ENCODE measurements around the gene SUSD2. TPM values are rescaled to one million over a fixed set of nuclear protein-coding genes. Genes with fewer than 3 reads are reported as not detected.
A peak's percentile ranks its signal among the peaks of the same experiment; 100 is the strongest.

The SUSD2 gene
- total and polyA plus RNA-seq, 5 donors: 6.2 to 7.4 (median 7.2) TPM

DNA sequence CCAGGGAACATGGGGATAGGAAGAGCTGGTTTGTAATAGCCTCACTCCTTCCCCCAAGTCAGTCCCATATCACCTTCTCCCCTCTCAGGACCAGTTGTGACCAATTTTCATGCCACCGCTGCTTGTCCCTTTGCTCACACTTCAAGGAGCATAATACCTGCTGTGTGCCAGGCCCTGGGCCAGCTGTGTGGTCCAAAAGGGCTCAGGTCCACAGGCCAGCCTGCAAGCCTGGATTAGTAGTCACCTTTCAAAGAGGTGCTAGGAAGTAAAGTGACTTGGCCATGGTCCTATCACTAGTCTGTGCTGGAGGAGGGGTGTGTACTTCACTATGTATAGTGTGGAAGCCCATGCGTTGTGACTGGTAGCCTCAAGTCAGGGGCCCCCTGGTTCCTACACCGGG, 38.5 kb upstream of the SUSD2 start:
- ATAC-seq (no peak), DNase-seq (peak in 1 of 3 donors; percentile 28)
- no peak overlapping the region for H3K27ac ChIP-seq (ENCODE audit: low read length)
- H3K4me3 ChIP-seq (ENCODE audit: low read length): no peak overlapping the region
- no peaks in the 10 kb centered on the region for H3K27me3 ChIP-seq (ENCODE audit: control insufficient read depth, insufficient read depth)
- no peaks in the 10 kb centered on the region for H3K9me3 ChIP-seq (ENCODE audit: control insufficient read depth, low read length)
- intact Hi-C loops (cut with DNase I): no loop called here
- H3K4me1 ChIP-seq (ENCODE audit: control insufficient read depth, insufficient read depth, low read length): peaks cover 33% of the 10 kb centered on the region
- 83% methylated on average over 3 of the region's 3 CpGs for WGBS

DNA sequence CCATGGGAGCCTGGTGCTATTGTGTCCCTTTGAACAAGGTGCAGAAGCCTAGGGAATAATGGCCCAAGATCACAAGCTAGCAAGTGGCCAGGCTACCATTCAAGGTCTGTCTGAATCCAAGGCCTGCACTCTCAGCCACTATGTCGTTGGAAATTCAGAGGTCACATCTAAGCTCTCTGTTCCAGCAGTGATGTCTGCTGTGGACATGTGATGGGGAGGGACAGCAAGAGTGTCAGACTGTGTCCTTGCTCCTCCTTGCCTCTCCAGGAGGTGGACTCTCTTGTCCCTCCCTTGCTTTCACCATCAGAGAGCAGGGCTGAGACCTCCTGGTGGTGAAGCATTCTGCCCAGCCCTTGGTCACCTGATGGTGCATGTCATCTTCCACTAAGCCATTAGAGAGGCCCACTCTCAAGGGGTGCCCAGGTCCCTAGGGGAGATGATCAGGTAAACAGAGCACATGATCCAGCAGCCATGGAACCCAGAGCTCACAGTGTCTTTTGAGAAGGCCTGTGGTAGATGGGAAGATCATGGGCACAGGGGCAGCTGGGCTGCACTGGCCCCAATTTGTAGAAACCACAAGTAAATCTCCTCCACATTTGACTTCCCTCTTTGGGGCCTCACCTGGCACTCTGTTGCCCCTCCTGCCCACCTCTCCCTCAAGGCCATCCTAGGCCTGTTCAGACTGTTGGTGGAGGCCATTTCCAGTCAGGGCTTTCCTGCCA, 37.1 kb upstream of the SUSD2 start:
- peak overlapping the region; percentile 76 for H3K27ac ChIP-seq (ENCODE audit: low read length)
- DNase-seq: peak in 1 of 3 donors; percentile 52
- H3K4me1 ChIP-seq (ENCODE audit: control insufficient read depth, insufficient read depth, low read length): peaks cover 43% of the 10 kb centered on the region
- WGBS: 33% methylated on average over 1 of the region's 1 CpG
- intact Hi-C loops (cut with DNase I): no loop called here
- no peaks in the 10 kb centered on the region for H3K9me3 ChIP-seq (ENCODE audit: control insufficient read depth, low read length)
- H3K27me3 ChIP-seq (ENCODE audit: control insufficient read depth, insufficient read depth): no peaks in the 10 kb centered on the region
- no peak for ATAC-seq
- H3K4me3 ChIP-seq (ENCODE audit: low read length): no peak overlapping the region

- 55% methylated on average over 2 of the region's 2 CpGs for WGBS
- Histone ChIP-seq H3K4me3 (ENCODE audit: low read length) (no peak overlapping the region), H3K27ac (ENCODE audit: low read length) (peak overlapping the region; percentile 76), H3K9me3 (ENCODE audit: control insufficient read depth, low read length) (no peaks in the 10 kb centered on the region), H3K27me3 (ENCODE audit: control insufficient read depth, insufficient read depth) (no peaks in the 10 kb centered on the region), H3K4me1 (ENCODE audit: control insufficient read depth, insufficient read depth, low read length) (peaks cover 41% of the 10 kb centered on the region)
- DNase-seq: peak in 2 of 3 donors; percentile 56 to 58
- intact Hi-C loops (cut with DNase I): no loop called here
- ATAC-seq: peak; percentile 45
Observed at GRCh38 chr22:24144778-24145085, 36.6 kb upstream of the SUSD2 start.

GRCh38 chr22:24145446-24146193, 35.7 kb upstream of the SUSD2 start:
- DNase-seq (peak in 2 of 3 donors; percentile 50 to 66), ATAC-seq (peak; percentile 13 to 30)
- no peaks in the 10 kb centered on the region for H3K27me3 ChIP-seq (ENCODE audit: control insufficient read depth, insufficient read depth)
- peaks cover 35% of the 10 kb centered on the region for H3K4me1 ChIP-seq (ENCODE audit: control insufficient read depth, insufficient read depth, low read length)
- intact Hi-C loops (cut with DNase I): no loop called here
- no peak overlapping the region for H3K4me3 ChIP-seq (ENCODE audit: low read length)
- H3K27ac ChIP-seq (ENCODE audit: low read length): peak overlapping the region; percentile 76
- whole genome bisulfite sequencing: 85% methylated on average over 9 of the region's 9 CpGs
- no peaks in the 10 kb centered on the region for H3K9me3 ChIP-seq (ENCODE audit: control insufficient read depth, low read length)

DNA sequence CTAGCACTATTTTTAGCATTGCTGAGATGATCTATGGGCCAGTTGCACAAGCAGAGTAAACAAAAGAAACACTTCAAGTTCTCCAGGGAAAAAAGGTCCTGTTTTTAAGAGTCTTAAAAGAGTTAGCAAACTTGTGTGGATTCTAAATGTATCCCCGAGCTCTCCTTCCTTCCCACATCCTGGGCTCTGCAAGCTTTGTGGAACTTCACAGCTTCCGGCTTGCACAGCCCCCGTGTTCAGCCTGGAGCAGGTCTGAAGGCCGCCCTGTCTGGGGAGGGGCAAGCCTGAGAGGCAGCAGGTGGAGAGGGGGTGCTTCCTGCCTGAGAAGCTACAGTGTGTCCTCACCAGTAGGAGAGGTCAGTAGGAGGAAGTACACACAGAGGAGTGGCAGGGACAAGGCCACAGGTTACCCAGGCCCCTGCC, 35.1 kb upstream of the SUSD2 start:
- Histone ChIP-seq H3K4me3 (ENCODE audit: low read length) (no peak overlapping the region), H3K9me3 (ENCODE audit: control insufficient read depth, low read length) (no peaks in the 10 kb centered on the region), H3K4me1 (ENCODE audit: control insufficient read depth, insufficient read depth, low read length) (peaks cover 35% of the 10 kb centered on the region), H3K27me3 (ENCODE audit: control insufficient read depth, insufficient read depth) (no peaks in the 10 kb centered on the region), H3K27ac (ENCODE audit: low read length) (peak overlapping the region; percentile 86)
- 12% methylated on average over 4 of the region's 4 CpGs for WGBS
- intact Hi-C loops (cut with DNase I): no loop called here
- peak in 2 of 3 donors; percentile 74 to 76 for DNase-seq
- ATAC-seq: peak; percentile 41 to 46

- H3K27ac ChIP-seq (ENCODE audit: low read length): peak overlapping the region; percentile 73
- intact Hi-C loops (cut with DNase I): no loop called here
- ATAC-seq (peak; percentile 19 to 20), DNase-seq (peak in 2 of 3 donors; percentile 75 to 78)
- H3K4me1 ChIP-seq (ENCODE audit: control insufficient read depth, insufficient read depth, low read length): peaks cover 37% of the 10 kb centered on the region
- no peak overlapping the region for H3K4me3 ChIP-seq (ENCODE audit: low read length)
- WGBS: 34% methylated on average over 4 of the region's 4 CpGs
- no peaks in the 10 kb centered on the region for H3K27me3 ChIP-seq (ENCODE audit: control insufficient read depth, insufficient read depth)
- H3K9me3 ChIP-seq (ENCODE audit: control insufficient read depth, low read length): no peaks in the 10 kb centered on the region
Observed at GRCh38 chr22:24146791-24147353, 34.4 kb upstream of the SUSD2 start.

DNA sequence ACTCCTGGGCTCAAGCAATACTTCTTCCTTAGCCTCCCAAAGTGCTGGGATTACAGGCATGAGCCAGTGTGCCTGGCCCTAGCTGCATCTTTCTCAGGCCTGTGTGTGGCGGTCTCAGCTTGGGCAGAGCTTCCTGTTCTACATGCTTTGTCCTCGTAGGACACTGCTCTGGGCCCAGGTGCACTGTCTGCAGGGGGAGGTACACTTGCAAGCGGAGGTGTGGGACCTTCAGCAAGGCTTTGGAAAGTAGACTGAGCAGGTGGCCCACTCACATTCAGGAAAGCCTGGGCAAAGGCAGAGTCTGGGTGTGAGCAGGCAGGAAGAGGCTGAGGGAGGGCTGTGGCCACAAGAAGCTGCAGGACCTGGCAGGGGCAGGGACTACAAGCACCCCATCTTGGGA, 33.6 kb upstream of the SUSD2 start:
- peak overlapping the region; percentile 34 for H3K27ac ChIP-seq (ENCODE audit: low read length)
- intact Hi-C loops (cut with DNase I): no loop called here
- no peaks in the 10 kb centered on the region for H3K27me3 ChIP-seq (ENCODE audit: control insufficient read depth, insufficient read depth)
- DNase-seq: peak in 2 of 3 donors; percentile 26 to 37
- peaks cover 37% of the 10 kb centered on the region for H3K4me1 ChIP-seq (ENCODE audit: control insufficient read depth, insufficient read depth, low read length)
- H3K4me3 ChIP-seq (ENCODE audit: low read length): no peak overlapping the region
- WGBS: 68% methylated on average over 3 of the region's 3 CpGs
- no peak for ATAC-seq
- H3K9me3 ChIP-seq (ENCODE audit: control insufficient read depth, low read length): no peaks in the 10 kb centered on the region

DNA sequence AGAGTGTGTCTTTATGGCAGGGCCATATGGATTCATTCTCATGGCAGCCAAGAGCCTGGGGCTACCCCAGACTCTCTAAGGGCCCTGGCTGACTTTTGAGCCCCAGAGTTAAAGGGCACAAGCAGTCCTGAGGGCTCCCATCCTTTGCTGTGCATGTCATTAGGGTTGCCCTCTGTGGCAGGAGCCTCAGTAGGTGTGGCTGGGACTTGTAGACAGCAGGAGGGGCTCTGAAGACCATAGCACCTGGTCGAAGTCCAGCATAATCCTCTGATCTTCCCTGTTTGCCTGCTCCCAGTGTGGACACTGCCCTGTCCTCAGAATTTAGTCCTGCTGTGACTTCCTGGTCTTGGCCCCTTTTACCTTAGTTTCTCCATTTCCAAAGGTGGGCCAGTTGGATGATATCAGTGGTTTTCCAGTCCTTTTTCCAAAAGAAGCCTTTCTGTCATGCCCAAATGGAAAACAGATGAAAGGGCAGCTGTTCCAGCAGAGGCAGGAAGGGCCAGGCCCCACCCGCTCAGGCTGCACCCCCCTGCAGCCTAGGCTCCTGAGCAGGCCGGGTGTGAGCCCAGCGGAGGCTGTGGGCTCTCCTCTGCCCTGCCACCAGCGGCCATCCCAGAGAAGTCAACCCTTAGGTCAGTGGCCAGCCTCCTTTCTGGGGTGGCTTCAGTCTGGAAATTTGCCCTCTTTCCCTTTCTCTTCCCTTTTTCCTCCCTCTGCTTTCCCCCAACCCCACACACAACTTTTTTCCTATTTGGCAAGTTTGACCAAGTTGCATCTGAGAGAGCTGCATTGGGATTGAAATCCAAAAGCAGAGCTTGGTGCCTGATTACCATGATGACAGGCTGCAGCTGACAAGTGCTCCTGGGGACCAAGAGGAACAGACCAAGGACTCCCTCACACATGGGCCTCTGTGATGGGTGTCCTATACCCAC, 32.8 kb upstream of the SUSD2 start:
- peaks cover 37% of the 10 kb centered on the region for H3K4me1 ChIP-seq (ENCODE audit: control insufficient read depth, insufficient read depth, low read length)
- peak in 2 of 3 donors; percentile 37 to 50 for DNase-seq
- WGBS: 76% methylated on average over 5 of the region's 5 CpGs

DNA sequence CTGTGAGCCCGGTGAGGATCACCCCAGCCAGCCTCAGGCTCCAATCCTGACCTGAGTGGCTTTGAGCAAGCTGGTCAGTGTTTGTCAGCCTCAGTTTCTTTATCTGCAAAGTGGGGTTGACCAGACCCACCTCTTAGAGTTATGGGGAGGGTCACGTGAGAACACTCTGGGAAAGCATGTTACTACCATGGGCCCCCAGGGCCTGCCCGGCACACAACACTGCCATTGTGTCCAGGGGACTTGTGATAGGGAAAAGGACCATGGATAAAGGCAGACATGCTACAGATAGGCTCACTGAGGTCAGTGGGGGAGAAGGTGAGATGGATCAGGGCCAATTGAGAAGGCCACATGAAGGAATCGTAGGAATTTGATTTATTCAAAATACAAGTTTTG, 32.1 kb upstream of the SUSD2 start:
- Histone ChIP-seq H3K9me3 (ENCODE audit: control insufficient read depth, low read length) (no peaks in the 10 kb centered on the region), H3K4me3 (ENCODE audit: low read length) (no peak overlapping the region), H3K27ac (ENCODE audit: low read length) (no peak overlapping the region), H3K4me1 (ENCODE audit: control insufficient read depth, insufficient read depth, low read length) (peaks cover 36% of the 10 kb centered on the region), H3K27me3 (ENCODE audit: control insufficient read depth, insufficient read depth) (no peaks in the 10 kb centered on the region)
- DNase-seq (no peak), ATAC-seq (no peak)
- WGBS: 89% methylated on average over 4 of the region's 4 CpGs
- intact Hi-C loops (cut with DNase I): no loop called here

More for the DNA sequence above, 32.8 kb upstream of the SUSD2 start:
- H3K27ac ChIP-seq (ENCODE audit: low read length): peak overlapping the region; percentile 34
- H3K4me3 ChIP-seq (ENCODE audit: low read length): no peak overlapping the region
- no peaks in the 10 kb centered on the region for H3K9me3 ChIP-seq (ENCODE audit: control insufficient read depth, low read length)
- ATAC-seq: no peak
- no peaks in the 10 kb centered on the region for H3K27me3 ChIP-seq (ENCODE audit: control insufficient read depth, insufficient read depth)
- intact Hi-C loops (cut with DNase I): no loop called here

- Histone ChIP-seq H3K27me3 (ENCODE audit: control insufficient read depth, insufficient read depth) (no peaks in the 10 kb centered on the region), H3K27ac (ENCODE audit: low read length) (no peak overlapping the region), H3K9me3 (ENCODE audit: control insufficient read depth, low read length) (no peaks in the 10 kb centered on the region), H3K4me1 (ENCODE audit: control insufficient read depth, insufficient read depth, low read length) (peaks cover 19% of the 10 kb centered on the region), H3K4me3 (ENCODE audit: low read length) (no peak overlapping the region)
- DNase-seq (no peak), ATAC-seq (no peak)
- intact Hi-C loops (cut with DNase I): loop anchor here in 1 of 4 donors (10.0 kb wide), 1 partner anchor 49 kb away; no protein-coding TSS in a partner anchor
- 81% methylated on average over 3 of the region's 3 CpGs for WGBS
Observed at GRCh38 chr22:24153353-24153752, 27.9 kb upstream of the SUSD2 start.
